ENCODE data around the gene ZNF185.
A peak's percentile ranks its signal among the peaks of the same experiment; 100 is the strongest.

ZNF185 gene

DNA sequence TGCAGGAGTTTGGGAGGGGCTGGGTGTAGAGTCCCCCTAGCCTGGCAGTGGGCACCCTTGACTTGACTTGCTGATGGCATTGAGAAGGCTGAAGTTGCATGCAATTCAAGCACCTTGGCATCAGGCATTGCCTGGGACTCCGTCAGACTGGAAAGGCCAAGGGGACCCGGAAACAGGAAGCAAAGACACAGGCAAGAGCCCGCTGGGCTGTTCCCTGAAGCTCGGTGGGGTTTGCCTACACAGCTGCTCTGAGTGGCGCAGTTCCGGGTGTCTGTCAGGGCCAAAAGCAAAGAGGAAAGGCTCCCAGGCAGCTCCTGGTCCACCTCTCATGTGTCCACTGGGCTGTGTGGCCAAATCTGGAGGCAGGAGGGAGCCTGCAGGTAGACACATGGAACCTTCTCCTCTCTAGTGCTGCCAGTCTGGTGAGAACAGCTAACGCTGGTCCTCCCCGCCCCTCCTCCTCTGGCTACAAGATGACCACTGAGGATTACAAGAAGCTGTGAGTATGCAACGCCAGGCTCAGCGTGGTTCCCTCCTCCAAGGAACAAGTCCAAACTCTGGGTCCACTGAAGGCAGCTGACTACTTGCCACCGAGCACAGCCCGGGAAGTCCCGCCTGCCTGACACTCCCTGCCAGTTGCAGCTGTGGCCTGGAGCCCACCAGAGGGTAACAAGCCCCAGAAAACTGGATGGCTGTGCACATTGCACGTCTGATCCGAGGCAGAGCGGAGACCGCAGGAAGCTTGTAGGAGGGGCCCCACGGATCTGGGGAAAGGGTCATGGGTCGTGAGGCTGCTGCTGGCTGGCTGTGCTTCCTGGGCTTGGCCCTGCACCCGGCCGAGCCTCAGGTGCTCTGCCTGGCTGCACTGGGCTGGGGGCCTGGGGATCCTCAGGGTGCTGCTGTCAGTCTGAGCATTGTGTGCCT is 20.1 kb downstream of the ZNF185 start:
- no peak for DNase-seq (ENCODE audit: low read depth)

DNA sequence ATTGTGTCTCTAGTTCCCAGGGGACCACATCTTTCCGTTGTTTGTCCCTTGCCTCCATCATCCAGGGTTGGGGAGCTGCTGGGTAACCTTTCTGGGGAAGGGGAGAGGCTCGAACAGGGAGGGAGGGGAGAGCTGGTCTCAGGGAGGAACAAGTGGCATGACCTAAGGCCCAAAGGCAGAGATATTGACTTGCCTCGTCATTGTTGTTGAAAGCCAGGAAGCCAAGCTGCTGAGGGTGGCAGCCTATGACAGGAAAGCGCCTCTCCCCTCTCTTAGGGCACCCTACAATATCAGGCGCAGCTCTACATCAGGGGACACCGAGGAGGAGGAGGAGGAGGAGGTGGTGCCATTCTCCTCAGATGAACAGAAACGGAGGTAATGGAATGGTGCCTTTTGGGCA is 20.8 kb downstream of the ZNF185 start:
- no peak for DNase-seq (ENCODE audit: low read depth)

DNA sequence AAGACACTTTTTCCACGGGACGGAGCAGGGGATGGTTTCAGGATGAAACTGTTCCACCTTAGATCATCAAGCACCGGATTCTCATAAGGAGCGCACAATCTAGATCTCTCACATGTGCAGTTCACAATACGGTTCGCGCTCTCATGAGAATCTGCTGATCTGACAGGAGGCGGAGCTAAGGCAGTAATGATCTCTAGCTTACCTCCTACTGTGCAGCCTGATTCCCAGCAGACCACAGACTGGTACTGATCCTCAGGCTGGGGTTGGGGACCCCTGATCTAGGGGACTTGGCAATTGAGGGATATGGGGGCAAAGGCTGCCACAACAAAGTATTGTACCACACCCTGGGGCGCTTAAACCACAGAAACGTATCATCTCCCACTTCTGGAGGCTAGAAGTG is 25.7 kb downstream of the ZNF185 start:
- no peak for DNase-seq (ENCODE audit: low read depth)

DNA sequence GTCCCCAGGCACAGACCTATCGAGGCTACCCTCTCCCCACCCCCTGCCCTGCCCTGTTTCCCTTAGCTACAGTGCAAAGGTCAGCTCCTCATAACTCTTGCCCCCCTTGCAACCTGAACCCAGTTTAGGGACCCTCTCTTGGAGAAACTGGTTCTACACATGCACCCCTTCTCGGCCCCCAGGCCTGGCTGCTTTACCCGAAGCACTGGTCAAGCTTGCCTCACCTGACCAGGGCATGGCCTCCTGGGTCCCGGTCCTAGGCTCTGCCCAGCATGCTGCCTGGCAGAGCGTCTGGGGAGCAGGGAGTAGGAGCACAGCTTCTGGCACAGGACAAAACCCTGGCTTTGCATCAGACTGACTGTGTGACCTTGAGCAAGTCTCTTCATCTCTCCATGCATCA is 28.0 kb downstream of the ZNF185 start:
- no peak for DNase-seq (ENCODE audit: low read depth)

DNA sequence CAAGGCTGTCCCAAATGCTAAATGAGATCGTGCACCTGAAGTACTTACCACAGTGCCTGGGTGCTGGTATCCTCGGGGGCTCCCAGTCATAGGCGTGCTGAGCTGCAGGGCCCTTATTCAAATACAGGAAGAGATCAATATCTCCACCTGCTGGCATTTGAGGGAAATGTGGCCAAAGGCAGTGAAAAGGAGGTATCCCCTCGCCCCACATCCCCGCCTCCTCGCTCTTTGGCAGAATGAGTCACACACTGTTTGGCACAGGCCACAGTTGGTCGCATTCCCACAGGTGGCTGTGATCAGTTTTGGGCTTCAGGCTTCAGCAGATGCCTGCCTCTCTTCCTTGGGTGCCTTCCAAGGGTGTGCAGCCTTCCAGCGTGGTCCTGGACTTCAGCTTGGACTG is 28.4 kb downstream of the ZNF185 start:
- peak; percentile 44 for DNase-seq (ENCODE audit: low read depth)

DNA sequence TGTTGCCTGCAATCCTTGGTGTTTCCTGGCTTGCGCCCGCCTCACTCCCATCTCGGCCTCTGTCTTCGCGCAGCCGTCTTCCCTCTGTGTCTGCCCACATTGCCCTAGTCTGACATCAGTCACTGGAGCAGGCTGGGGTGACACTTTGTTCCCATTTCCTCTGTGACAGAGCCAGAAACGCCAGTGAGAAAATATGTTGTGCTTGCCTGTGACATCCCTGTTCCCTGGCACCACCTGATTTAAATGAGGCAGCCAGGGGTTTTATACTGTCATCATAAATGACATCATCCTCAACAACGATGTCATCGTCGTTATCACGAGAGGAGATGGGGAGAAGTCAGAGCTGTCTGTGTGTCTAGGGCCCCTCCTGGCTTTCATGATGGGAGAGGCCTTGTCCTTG is 29.1 kb downstream of the ZNF185 start:
- no peak for DNase-seq (ENCODE audit: low read depth)

DNA sequence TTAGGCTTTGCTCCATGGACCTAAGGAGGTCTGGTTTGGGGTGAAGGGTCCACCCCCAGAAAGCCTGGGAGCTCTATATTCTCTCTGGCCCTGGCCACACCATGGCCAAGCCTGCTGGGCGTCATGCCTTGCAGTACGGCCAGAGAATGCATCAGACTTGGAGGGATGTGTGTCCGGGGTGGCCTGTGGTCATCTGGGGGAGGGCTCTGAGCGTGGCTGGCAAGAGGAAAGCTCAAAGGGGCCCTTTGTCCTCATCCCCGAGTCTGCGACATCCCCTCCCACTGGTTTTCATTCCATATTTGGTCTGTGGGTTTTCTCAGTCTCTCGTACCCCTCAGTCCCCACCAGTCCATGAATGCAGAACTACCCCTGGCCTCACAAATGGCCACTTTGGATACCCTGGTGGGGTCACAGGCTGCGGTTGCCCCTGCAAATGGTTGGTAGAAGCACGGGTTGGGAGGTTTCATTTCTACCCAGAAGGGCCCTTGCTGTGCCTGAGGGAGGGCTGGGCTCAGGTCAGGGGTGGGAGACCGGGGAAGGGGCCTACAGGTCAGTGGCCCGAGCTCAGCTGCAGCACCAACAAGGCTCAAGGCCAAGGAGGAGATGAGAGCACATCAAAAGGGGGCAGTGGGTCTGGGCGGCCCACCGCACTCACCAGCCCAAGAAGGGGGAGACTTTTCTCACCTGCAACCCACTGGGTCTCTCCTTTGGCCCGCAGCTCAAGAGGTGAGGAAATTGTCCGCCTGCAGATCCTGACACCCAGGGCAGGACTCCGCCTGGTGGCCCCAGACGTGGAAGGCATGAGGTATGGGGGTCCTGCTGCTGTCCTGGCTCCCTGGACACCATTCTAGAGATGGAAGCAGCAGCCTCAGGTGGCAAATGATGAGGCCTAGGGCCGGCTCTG is 30.2 kb downstream of the ZNF185 start:
- DNase-seq (ENCODE audit: low read depth), result no peak

DNA sequence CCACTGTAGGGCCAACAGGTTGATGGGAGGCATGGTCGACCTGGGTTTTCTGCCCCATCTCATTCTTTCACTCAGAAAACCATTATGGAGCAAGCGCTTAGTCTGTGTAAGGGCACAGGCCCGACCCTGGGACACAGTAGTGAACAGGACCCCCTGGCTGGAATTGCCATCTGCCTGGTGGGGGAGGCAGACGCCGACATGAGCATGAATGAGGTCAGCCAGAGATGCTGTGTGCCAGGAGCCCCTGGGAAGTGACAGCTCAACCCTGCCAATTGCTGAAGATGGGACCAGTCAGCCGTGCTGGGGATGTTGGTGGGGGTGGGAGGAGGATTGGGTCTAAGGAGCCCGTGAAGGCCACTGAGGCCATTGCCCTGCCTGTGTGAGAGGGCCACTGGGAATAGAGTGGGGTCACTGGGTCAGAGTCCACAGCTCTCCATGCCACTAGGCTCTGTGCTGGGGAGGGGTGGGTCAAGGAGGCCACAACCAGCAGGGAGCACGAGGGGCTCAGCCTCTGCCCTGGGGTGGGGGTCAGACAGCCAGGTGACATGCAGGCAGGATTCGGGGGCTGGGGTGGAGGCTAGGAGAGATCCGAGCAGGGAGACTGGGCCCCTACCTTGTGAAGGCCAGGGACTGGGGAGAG is 31.0 kb downstream of the ZNF185 start:
- no peak for DNase-seq (ENCODE audit: low read depth)

DNA sequence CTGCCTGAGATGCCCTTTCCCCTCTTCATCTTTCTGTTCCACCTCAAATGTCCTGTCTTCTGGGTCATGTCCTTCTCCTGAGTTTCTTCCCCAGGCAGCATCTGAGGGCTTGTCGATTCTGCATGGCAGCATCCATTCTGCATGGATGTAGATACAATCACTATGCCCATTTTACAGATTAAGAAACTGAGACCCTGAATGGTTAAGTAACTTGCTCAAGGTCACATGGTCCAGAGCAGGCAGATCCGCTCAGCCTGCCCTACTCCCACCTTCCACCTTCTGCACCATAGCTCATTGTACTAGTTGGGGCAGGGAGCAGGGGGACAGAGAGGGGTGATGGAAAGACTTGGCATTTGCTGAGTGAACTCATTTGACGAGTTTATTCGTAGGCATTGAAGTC is 32.0 kb downstream of the ZNF185 start:
- DNase-seq (ENCODE audit: low read depth), result no peak

DNA sequence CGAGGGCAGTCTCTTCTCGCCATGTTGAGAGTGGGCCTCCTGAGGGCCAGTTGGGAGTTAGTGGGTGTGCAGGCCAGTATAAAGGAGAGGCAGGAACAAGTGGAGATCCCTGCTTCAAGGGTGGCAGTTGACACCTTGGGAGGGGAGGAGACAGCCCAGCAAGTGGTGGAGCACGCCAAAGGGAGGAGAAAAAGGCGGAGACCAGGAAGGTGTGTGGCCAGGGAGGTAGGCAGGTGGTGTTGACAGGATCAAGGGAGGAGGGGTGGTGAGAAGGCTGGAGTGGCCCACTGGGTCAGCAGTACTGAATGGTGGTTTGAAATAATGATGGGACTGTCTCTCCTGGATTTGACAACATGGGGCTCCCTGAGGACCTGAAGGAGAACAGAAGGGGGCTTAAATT is 32.6 kb downstream of the ZNF185 start:
- no peak for DNase-seq (ENCODE audit: low read depth)

DNA sequence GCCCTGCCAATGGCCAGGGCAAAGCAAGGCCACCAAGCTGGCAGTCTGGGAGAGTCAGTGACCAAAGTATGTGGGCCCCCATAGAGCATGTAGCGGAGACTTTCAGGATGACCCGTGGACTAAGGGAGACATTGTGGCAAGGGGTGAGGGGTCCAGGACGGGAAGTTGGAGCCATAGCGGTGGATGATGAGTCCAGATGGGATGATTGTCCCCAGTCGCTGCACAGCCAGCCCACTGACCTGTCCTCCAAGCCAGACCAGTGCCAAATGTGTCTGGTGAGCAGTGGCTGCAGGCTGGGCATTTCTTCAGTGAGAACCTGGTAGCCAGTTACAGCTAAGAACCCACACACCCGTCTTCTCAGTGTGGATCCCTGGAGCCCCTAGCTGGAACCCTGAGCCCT is 34.3 kb downstream of the ZNF185 start:
- DNase-seq (ENCODE audit: low read depth), result no peak

DNA sequence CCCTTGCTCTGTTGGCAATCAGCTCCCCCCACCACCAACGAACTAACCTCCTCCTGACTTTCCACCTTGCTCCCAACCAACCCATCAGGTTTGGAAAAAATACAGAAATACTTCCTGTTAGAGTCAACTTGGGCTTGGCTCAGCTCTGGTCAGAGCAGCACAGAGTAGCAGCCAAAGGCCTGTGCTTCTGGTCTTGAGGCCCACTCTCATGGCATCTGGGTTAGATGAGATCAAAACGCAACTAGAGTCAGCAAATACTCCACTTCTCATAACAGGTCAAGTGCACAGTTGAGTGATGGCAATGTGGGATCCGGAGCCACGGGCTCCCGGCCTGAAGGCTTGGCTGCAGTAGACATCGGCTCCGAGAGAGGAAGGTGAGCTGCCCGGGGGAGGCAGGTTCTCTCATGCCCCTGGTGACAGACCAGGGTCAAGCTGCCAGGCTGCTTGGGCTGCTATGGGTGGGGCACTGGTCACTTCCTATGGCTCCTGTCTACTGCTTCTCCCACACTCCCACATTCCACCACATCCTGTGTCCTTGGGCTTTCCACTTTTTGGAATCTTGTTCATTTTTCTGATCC is 34.8 kb downstream of the ZNF185 start:
- DNase-seq (ENCODE audit: low read depth), result no peak

DNA sequence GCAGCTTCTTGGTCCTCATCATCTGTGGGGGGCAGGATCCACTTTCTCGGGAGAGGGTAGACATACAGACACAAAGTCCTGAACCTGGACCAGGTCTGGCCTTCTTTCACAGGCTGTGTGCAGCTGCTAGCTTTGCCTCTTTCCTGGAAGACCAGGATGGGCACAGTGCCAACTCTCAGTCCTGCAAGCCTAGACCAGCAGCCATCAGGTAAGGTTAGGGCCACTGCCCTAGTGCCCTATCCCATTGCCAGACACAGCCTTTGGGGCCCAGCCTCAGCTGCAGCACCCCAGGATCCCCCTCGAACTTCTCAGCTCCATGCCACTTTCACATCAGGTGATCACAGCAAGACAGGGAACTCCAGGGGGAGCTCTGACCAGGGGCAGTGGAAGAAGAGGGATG is 38.4 kb downstream of the ZNF185 start:
- no peak for DNase-seq (ENCODE audit: low read depth)

DNA sequence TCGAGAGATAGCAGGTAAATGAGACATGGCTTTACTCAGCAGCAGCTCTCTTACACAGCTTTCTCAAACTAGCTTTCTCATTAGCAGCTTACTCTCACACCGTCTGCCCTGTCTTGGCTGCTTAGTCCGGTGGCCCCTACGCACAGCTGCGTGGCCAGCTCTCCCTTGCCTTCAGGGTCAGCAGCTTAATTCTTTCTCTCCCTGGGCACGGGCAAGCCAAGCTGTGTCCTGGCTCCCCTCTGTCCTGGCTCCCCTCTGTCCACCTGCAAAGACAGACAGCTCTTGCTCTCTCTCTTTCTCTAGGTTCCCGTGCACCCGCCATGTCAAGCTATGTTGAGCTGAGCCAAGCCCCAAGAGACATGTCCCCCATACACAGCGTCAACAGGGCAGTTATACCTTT is 39.4 kb downstream of the ZNF185 start:
- no peak for DNase-seq (ENCODE audit: low read depth)

DNA sequence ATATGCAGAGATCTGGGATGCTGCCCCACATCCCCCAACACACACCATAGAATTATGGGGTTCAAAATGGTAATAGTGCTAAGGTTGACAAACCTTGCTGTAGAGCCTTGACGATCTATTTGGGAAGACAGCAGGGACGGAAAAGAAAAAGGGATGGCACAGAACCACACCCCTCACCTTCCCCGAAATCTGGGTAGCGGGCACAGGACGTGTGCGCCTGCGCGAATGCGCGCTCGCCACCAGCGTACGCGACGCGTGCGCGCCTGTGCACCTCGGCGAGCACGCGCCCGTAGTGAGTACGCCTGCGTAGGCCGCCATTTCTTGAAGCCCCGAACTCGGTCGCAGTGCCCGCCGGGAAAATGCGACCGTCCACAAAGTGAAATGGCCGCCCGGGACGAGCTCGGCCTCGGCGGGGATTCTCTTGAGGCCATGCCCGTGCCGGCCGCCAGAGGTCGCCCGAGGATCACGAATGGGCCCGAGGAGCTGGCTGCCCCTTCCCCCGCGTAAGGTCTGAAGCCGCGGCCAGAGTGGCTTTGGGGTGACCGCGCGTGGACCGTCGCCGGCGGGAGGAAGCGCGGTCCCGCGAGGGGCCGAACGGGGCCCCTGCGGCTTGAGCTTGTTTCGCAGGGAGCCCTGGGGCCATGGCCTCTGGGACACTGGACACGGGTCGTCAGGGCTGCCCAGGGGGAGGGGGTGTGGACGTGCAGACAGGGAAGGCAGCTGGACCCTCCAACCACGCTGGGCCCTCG is 43.6 kb downstream of the ZNF185 start:
- peak; percentile 87 for DNase-seq (ENCODE audit: low read depth)

DNA sequence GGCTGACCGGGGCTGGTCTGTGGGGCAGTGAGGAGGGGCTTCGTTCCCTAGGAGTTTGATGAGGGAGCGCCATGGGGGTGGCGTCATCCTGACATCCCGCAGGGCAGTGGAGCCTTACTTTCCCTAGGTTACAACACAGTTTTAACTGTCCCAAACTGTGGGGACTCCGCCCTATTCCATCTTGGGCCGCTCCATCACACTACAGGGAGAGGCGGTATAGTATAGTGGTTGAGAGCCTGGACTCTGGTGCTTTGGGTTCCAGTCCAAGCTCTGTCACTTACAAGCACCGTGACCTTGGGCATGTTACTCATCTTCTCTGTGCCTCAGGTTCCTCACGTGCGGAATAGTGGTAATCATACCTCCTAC is 44.2 kb downstream of the ZNF185 start:
- DNase-seq (ENCODE audit: low read depth), result no peak

DNA sequence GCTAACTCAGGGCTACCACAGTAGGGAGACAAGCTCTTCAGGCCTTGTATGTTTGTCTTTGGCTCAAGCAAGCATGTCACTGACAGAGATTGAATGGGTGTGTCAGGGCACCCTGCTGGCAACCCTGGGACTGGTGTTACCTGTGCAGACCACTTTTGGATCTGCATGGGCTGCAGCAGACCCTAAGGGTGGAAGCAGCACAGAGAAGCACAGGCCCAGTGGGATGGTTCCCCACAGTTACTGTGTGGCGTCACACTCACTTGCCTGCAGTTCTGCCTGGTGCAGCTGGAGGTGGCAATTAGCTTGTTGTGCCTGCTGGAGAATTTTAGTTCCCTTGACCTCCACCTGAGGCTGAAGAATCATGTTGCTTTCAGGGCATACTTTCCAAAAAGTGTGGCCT is 46.0 kb downstream of the ZNF185 start:
- DNase-seq (ENCODE audit: low read depth), result no peak

DNA sequence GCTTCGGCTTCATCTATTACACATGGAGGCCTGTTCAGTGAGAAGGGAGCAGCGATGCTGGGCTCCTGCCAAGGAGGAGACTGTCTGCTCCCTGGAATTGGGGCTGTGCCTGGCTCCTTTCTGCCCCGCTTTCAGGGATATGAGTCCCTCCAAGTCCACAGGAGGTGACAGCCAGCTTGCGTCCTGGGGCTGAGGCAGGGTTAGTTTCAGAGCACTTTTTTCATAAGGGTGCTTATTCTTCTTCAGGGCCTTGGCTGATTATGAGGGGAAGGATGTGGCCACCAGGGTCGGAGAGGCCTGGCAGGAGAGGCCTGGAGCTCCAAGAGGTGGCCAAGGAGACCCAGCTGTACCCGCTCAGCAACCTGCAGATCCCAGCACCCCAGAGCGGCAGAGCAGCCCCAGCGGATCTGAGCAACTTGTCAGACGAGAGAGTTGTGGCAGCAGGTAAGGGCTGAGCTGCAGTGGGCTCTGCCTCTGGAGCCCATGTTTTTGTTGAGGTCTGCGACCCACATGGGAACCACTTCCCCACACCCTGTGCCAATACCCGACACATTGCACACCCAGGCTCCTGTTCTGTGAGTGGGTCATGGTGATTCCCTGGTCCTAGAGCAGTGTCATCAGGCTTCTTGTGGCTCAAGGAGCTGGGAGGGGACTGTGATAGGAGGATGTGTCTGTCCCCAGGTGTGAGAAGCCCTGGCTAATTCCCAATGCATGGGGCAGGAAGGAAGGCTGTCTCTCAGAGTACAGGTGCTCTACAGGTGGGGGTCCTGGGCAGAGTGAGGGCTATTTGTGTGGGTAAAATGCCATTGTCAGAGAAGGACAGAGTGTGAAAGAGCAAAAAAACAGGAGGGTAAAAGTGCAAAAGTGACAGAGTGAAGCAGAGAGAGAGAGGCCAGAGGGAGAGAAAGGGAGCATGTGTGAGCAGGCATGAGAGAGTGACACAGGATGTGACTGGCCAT is 47.4 kb downstream of the ZNF185 start:
- DNase-seq (ENCODE audit: low read depth), result no peak

DNA sequence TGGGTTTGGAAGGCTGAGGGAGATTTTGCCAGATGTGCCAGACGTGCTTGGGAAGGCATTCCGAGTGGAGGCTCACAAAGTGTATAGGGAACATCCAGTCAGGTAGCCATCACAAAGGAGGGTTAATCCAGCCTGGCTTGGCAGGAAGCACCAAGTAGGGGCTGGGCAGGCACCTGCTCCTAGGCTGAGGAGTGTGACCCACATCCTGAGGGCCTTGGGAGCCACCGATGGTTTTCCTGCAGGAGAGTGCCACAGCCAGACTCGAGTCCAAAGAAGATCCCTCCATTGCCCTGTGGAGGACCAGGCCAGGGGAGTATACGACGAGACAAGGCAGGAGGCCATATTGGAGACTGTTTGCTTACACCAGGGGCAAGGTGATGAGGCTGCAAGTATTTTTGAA is 48.8 kb downstream of the ZNF185 start:
- no peak for DNase-seq (ENCODE audit: low read depth)

Data from fibroblast of the conjunctiva (primary cell).